Skin of body (tissue), 2 donors: ENCODE data around the gene KNDC1. TPM values are rescaled to one million over a fixed set of nuclear protein-coding genes. Genes with fewer than 3 reads are reported as not detected.
"Not testable (repeated sequence)": the region's sequence is repeated elsewhere in the genome, so short reads cannot be mapped to it uniquely, and the experiment has no call there.

ENCODE experiments used
- DNase-seq: peaks from one replicate; lab custom pipeline; 2025; lab: John Stamatoyannopoulos, UW
- total RNA-seq: library from RNA; depleted of rRNA; stranded (reverse); fragments of >200 nt; gene quantifications from one replicate; pipeline ENCODE4 v1.2.3, GENCODE V29; 2014

The KNDC1 gene
- total RNA-seq, 1 donor from 2014 or later, result 1.1 TPM

- DNase-seq, result no peak
These were observed 35.4 kb upstream of the KNDC1 start for GRCh38 chr10:133124357-133125211.

- no peak for DNase-seq
These were observed 34.1 kb upstream of the KNDC1 start for GRCh38 chr10:133125901-133126300.

DNA sequence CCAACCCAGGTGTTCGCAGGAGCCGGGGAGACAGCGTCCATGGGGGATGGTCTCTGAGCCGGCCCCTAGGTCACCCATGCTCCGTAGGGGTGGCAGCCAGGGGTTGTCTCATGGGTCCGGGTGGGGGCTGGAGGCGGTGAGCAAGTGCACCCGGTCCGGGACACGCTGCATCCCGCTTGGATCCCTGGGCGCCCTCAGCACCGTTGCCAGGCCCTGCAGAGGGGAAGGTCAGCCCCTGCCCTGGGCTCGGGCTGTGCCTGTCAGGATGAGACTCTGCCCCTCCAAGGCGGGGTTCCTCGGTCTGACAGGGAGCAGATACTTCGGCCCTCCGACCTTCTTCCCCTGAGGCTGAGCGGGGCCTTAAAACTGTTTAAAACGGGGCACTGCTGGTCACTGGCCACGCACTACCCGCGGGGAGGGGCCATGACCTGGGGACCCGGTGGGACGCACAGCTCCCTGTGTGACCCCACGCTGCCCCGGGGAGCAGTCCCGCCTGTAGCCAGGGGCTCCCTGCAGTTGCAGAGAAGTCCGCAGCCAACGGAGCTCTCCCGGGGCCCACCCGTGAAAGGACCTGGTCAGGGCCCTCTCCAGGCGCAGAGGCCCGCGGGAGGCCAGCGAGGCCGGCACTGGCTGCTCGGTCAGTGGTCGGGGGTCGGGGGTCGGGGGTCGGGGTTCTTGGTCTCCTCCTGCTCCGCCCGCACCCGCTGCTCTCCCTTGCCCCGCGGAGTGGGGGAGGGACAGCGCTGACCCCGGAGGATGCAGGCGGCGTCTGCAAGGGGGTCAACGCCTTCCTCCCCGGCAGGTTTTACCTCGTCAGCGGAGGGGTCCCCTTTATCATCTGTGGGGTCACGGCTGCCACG is 33.4 kb upstream of the KNDC1 start:
- DNase-seq, result no peak

DNA sequence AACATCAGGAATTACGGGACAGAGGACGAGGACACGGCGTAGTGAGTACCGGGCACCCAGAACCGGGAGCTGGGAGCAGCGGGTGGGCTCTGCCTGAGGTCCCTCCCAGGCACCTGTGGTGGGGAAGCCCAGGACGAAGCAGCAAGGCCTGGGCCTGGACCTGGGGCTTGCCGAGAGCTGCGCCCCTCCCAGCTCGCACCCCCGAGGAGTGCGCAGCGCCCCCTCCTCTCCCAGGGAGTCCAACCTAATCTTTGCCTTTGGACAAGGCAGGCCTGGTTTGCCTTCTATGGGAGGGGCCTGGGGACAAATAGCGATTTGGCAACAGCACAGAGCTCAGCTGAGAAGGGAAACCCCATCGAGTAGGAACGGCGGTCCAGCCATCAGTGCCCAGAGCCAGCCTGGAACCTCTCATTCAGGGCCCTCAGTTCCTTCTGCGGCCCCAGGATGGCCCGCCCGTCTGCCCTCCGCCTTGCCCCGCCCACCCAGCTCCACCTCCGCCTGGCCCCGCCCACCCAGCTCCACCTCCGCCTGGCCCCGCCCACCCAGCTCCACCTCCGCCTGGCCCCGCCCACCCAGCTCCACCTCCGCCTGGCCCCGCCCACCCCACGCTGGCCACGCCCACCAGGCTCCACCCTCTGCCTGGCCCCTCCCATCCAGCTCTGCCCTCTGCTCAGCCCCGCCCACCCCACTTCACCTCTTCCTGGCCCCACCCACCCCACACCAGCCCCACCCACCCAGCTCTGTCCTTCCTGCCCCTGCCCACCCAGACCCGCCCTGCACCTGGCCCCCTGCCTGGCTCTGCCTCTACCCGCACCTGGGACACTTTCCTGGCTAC is 32.5 kb upstream of the KNDC1 start:
- DNase-seq, result no peak

GRCh38 chr10:133128126-133129070 is 31.6 kb upstream of the KNDC1 start:
- no peak for DNase-seq

GRCh38 chr10:133129071-133129858 is 30.8 kb upstream of the KNDC1 start:
- no peak for DNase-seq

DNA sequence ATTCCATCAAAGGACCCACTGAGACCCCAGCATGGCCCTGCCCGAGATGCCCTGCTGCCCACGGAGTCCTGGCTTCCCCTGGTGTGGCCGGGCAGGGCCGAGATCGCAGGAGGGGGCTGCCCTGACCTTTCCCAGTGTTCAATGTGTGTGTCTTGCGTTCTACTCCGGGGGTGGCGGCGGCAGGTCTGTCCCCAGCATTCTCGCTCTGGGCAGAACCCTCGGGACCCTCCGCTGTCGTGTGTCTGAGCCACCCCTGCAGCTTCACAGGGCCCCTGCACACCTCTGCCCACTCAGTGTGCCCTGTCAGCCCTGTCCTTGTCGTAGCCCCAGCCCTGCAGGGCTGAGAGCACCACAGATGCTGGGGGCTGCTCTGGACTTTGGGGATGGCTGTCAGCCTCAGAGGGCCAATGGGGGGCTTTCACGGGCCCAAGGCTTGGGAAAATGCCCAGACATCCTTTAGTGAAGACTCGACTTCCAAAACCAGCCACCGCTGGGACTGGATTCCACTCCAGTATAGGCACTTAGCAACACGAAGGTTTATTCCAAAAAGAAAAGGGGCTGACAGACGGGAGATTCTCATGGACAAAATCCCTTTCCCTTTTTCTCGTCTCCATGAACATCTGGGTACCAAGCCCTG is 30.0 kb upstream of the KNDC1 start:
- no peak for DNase-seq

DNA sequence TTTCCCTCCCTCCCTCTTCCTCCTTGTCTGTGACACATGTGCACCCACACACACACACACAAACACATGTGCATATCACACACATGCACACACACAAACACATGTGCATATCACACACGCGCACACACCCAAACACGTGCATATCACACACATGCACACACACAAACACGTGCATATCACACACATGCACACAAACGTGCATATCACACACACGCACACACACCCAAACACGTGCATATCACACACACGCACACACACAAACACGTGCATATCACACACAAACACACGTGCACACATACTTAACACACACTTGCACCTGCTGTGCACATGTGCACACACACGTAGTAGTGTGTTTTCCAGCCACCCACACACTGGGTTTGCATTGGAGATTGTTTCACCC is 29.4 kb upstream of the KNDC1 start:
- no peak for DNase-seq

GRCh38 chr10:133131053-133131452 is 29.0 kb upstream of the KNDC1 start:
- no peak for DNase-seq

DNA sequence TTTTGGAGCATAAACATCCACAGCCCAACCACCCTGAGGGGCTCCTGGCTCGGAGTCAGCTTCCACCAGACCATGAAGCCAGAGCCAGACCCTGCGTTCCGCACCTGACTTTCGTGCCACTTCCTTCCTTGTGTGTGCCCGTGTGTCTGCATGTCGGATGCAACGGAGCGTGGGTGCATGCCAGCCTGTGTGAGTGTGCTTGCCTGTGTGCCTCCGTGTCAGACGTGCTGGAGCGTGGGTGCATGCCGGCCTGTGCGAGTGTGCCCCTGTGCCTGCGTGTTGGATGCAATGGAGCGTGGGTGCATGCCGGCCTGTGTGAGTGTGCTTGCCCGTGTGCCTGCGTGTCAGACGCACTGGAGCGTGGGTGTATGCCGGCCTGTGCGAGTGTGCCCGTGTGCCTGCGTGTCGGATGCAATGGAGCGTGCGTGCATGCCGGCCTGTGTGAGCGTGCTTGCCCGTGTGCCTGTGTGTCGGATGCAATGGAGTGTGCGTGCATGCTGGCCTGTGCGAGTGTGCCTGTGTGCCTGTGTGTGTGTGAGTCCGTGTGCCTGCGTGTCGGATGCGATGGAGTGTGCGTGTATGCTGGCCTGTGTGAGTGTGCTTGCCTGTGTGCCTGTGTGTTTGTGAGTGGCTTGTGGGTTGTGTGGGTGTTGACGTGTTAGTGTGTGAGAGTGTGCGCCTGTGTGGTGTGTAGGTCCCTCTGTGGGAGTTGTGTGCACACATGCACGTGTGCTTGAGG is 28.1 kb upstream of the KNDC1 start:
- DNase-seq, result no peak

- no peak for DNase-seq
These were observed 27.3 kb upstream of the KNDC1 start for GRCh38 chr10:133132473-133133291.

- DNase-seq, result no peak
These were observed 26.4 kb upstream of the KNDC1 start for GRCh38 chr10:133133471-133134231.

GRCh38 chr10:133134411-133135115 is 25.5 kb upstream of the KNDC1 start:
- no peak for DNase-seq

- no peak for DNase-seq
These were observed 24.9 kb upstream of the KNDC1 start for GRCh38 chr10:133135116-133135465.

DNA sequence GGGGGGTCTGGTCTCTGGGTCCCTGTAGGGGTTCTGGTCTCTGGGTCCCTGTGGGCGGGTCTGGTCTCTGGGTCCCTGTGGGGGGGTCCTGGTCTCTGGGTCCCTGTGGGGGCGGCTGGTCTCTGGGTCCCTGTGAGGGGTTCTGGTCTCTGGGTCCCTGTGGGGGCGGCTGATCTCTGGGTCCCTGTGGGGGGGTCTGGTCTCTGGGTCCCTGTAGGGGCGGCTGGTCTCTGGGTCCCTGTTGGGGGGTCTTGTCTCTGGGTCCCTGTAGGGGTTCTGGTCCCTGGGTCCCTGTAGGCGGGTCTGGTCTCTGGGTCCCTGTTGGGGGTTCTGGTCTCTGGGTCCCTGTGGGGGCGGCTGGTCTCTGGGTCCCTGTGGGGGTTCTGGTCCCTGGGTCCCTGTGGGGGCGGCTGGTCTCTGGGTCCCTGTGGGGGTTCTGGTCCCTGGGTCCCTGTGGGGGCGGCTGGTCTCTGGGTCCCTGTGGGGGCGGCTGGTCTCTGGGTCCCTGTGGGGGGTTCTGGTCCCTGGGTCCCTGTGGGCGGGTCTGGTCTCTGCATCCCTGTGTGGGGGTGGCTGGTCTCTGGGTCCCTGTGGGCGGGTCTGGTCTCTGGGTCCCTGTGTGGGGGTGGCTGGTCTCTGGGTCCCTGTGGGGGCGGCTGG is 22.4 kb upstream of the KNDC1 start:
- not testable (repeated sequence) for DNase-seq
